HG02763 (cell line): Measurements from ENCODE around the gene GLYATL2.

Source experiments
- ATAC-seq: cut with Tn5 transposase; IDR thresholded peaks from one replicate; pipeline ENCODE4 v1.9.1; 2021; ENCODE audit warnings: mild to moderate bottlenecking, moderate library complexity; ENCODE audit not compliant: unreplicated experiment

The GLYATL2 gene, protein sequence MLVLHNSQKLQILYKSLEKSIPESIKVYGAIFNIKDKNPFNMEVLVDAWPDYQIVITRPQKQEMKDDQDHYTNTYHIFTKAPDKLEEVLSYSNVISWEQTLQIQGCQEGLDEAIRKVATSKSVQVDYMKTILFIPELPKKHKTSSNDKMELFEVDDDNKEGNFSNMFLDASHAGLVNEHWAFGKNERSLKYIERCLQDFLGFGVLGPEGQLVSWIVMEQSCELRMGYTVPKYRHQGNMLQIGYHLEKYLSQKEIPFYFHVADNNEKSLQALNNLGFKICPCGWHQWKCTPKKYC

DNA sequence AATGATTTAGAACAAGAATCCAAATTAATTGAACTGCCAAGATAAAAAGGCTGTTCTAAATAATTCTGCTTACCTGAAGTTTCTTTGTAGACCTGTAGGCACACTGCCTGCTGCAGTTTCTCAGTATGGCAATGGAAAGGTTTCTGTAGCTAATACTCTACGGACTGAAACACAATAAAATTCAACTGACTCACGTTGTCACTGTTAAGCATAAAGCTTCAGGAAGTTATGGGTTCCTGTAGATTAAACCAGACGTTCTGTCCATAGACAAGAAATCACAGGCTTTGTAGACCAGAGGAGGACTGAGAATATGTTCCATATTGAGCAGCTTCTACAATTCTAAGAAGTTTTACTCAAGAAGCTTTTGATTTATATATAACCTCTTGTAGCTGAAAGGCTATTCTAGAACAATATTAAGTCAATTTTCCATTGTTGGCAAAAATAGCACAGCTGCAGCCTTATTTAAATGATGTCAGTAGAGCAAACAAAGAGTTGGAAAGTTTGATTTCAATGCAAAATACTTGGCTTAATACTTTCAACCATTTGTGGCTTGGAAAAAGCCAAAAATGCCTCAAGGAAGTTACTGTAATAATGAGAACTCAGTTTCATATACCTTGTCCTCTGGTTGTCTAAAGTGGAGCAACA lies at the start of gene GLYATL2:
TSS of gene GLYATL2 (minus strand) at position 344 of the 645 bp plus-strand sequence. CDS start 5,092 bp downstream, outside the sequence.
- no peak for ATAC-seq

DNA sequence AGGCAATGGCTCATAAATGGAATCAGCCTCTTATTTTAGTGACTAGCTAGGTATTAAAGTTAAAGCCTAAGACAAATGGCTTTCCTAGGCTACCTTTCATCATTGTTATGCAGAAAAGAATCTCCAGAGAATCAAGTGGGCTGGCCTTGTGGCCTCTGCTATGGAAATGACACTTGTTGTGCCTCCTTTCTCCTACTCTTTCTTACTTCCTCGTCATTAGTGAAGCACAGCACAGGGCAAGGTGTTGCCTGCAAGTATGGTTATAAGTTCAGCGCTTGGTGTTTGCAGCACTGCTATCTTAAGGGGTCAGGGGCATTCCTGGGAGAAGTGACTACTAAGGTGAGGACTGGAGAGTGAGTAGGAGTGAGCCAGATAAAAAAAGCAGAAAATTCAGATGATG lies 49.4 kb upstream of the GLYATL2 start:
- ATAC-seq, result no peak

DNA sequence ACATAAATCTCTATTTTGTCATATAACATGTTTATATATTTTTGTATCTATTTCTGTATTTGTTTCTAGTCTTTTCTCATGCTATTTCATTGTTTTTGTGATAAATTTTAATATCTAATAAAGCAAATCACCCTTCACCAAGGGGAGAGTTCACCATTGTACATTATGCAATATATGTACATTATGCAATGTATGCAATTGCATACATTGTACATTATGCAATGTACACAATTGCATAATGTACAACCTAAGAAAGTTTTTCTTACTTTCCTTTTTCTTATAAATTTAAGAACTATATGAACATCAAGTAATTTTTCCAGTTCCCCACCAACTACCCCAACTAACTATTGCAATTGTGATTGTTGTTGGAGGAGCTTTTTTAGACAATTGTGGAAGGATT lies 44.1 kb upstream of the GLYATL2 start:
- no peak for ATAC-seq

DNA sequence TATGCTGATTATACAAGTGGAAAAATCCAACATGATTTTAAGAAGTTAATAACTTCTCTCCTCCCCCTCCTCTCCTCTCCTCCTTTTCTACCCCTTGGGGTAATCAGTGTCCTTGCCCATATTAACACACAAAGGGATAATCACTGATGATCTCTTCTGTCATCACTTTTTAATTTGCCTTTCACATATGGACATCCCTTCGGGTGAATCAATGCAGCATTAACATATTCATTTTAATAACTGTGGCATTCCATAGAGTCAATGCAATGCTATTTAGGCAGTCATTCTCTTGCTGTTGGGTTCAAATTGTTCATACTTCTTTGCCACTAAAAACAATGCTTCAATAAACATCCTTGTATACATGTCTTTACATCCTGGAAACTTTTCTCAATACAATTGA lies 42.9 kb upstream of the GLYATL2 start:
- no peak for ATAC-seq

DNA sequence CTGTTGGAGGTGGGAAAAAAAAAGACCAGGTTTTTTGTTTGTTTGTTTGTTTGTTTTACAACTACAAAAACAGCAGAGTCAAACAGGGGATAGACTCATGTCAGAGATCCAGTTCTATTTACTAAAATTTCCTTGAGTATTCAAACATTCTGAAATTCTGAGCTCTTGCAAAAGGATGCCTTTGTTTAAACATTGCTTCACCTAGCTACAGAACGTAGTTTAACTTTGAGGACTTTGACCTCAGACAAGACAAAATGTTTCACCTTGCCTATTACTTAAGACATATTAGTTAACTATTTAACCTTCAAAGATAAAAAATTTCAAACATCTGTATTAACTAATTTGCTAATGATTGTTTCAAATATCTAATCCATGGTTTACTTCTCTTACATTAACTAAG lies 36.1 kb upstream of the GLYATL2 start:
- no peak for ATAC-seq

DNA sequence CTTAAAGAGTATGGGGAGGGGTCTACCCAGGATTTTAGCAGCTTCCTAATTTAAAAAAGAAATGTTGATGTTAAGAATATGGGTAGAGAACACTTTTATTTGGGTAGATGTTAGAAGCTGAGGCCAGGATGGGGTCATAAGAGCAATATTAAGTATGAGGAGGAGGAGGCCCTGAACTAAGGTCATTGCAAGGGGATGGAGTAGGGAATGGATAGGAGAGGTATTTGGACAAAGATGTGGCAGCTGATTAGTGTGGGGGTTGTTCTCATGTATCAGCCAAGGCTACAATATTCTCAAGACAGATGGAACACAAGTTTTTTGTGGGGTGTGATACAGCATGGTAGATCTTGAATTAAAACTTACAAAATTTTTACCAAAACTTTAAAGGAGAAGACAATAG lies 35.7 kb upstream of the GLYATL2 start:
- ATAC-seq, result no peak

DNA sequence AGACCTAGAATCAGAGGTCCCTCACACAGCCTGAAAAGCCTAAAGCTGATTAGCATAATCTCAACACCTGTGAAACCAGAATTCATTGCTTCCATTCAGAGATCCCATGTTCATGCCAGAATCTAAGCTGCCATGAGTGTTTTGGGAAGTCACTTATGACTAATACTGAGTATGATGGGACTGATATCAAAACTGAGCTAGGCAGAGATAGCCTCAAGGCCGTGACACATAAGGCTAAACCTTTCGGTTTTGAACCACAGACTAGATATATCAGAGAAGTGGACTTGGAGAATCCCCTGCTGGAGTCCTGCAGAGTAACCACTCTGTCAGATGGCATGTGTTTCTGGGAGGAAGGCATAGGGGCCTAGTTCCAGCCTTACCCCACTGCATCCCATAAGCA lies 23.1 kb upstream of the GLYATL2 start:
- ATAC-seq, result no peak

DNA sequence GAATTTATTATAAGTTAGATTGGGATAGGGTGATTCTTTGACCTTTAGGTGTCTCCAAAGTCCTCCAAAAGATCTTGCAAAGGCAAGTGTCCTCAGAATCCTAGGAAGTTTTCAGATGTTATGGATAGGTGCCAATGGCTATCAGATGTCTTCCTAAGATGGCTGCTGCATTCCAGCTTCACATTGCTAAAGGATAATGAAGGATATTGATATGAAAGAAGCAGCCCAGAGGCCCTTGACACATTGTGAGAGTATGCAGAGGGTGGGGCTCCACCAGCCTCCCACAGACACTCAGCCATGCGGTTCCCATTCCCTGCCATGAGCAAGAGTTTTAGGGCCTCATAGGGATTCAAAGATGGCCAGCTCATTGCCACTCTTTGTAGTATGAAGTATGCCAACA lies 22.3 kb upstream of the GLYATL2 start:
- ATAC-seq, result no peak

DNA sequence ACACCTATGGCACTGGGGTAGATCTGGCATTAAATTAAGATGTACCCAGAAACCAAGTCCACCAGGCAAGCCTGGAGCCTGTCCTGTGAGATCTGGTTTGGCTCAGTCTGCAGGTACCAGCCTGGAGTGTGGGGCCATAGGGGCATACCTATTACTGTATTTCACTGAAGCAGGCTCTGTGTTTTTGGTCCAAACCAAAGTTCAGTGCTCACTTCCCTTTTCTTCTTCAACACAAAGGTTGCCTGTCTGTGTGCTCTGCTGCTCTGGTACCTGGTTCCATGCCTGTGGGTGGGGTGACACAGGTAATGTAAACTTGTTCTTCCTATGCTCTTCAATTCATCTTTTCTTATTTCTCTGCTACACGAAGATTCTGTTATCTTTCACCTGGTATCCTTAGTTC lies 19.8 kb upstream of the GLYATL2 start:
- no peak for ATAC-seq

DNA sequence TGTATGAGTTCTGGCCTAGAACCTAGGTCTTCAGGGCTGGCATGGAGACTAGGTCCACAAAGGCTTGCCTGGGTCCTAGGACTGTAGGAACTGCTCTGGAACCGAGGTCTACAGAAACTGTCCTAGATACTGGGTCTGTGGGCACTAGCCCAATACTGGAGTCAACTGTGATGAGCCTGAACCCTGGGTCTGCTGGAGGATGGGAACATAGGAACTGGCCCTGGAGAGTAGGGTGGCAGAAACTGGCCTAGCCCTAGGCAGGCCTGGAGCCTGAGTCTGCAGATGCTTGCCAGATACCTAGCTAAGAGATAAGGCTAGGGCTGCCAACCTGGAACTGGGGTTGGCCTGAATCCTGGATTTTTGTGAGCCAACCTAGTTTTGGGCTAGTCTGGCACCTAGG lies 19.2 kb upstream of the GLYATL2 start:
- no peak for ATAC-seq

DNA sequence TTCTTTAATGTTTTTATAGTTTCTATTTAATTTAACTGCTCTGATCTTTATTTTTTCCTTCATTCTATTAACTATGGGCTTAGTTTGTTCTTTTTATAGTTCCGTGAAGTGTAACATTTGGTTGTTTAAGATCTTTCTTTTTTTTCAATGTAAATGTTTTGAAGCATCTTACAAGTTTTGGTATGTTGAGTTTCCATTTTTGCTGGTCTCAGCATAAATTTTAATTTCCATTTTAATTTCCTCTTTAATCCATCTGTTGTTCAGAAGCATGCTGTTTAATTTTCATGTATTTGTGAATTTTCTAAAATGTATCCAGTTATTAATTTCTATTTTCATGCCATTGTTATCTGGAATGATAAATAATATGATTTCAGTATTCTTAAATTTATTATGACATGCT lies 17.0 kb upstream of the GLYATL2 start:
- no peak for ATAC-seq

DNA sequence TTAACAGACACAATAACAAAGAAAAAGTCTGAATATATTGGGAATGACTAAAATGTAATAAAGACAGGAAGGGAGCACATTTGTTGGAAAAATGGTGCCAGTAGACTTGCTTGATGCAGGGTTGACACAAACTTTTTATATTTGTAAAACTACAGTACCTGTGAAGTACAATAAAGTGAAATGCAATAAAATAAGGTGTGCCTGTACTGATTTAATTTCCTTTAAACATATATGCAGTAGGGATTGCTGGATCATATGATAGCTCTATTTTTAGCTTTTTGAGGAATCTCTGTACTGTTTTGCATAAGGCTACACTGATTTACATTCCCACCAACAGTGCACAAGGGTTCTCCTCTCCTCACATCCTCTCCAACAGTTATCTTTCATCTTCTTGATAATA lies 12.3 kb upstream of the GLYATL2 start:
- no peak for ATAC-seq

DNA sequence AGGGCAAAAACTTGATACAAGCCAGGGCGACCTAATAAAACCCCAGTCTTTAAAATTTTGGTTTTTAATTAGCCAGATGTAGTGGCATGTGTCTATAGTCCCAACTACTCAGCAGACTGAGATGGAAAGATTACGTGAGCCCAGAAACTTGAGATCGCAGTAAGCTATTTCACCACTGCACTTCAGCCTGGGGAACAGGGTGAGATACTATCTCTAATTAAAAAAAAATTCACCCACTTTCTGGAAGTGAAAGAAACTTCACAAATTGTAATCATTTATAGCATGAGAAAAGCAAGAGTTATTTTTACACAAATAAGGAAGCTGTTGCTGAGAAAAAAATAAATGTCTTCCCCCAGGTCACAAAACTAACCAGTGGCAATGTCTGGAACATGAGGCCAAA lies 882 bp upstream of the GLYATL2 start:
- ATAC-seq, result no peak

DNA sequence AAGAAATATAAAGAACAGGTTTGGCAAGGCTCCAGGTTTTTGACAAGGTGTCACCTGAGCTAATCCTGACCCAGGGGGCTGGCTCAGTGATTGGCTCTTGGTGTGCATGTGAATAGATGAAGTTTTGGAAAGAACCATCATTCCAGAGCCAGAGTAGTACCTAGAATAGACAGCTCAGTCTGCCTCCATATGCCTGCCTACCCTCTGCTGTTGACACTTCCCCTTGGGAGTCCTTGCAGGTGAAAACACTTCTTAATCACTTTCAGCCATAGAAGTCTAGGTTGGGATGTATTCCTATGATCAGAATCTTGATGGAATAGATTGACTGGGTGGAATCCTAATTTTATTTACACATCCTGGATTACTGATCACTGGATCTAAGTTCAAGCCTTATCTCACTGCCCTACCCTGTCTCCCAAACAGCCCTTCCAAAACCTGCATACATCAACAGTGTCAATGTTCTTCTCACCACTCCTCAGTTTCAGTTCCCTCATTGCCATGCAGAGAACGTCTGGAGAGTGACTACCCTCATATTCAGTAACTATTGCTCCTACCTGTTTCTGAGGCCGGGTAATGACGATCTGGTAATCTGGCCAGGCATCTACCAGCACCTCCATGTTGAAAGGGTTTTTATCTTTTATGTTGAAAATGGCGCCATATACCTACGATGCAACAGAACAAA lies 6.7 kb downstream of the GLYATL2 start:
- ATAC-seq, result no peak

DNA sequence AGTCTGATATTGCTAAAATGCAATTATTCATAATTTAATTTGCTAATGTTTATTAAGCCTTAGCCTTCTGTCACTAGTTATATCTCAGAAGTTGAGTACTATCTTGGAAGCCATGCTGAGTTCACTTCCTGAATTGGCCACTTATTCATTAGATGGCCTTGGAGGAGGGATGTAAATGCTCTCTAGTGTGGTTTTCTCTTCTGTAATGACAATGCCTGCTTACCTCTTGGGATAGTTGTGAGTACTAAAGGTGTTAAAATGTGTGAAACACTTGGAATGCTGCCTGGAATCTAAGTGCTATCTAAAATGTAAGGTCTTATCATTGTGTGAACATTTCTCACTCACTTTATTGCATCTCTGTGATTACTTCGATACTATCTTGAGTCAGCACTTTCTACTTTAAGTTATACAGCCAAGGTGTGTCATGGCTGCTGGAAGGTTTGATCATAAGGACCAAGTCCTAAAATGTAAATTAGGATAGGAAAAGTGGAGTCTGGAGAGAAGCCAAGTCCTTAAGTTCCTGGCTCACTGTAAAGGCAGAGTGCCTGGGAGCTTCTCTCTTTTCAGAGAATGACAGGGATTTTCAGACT lies 12.4 kb downstream of the GLYATL2 start:
- no peak for ATAC-seq

DNA sequence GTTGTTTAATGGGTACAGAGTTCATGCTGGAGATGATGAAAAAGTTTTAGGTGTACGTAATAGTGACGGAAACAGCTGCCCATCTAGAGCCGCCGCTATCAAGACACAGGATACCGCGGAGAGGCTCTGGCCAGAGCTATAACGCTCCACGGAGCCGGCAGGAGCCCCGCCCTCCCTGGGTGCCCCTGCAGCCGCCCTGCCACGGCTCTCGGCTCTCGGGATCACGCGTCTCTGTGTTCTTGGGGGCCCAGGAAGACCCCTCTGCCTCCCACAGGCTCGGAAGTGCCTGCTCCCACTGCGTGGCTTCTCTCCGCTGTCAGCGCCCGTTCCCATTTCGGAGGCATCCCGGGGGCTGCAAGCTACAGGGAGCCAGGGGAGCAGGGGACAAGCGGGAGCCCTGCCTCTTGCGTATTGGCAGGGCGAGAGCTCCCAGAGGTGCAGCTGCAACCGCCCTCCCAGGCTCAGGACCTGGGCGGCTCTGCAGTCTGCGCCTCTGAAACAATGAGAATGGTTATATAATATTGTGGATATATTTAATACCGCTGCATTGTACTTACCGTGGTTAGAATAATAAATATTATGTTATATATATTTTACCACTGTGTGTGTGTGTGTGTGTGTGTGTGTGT lies 13.7 kb downstream of the GLYATL2 start:
- ATAC-seq, result no peak

DNA sequence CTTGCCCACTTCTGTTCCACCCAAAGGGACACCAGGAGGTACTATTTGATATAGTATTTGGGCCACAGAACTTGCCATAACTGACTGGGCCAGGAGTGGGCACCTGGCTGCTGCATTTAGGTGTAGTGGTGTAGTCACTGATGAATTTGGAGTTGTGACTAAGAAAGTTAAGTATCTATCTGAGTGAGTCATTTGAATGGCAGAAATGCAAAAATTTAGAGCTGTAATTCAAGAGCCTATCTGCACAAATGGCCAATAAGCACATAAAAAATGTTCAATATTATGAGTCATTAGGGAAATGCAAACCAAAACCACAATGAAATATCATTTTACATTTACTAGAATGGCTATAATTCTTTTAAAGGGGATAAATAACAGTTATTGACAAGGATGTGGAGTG lies 14.7 kb downstream of the GLYATL2 start:
- no peak for ATAC-seq

DNA sequence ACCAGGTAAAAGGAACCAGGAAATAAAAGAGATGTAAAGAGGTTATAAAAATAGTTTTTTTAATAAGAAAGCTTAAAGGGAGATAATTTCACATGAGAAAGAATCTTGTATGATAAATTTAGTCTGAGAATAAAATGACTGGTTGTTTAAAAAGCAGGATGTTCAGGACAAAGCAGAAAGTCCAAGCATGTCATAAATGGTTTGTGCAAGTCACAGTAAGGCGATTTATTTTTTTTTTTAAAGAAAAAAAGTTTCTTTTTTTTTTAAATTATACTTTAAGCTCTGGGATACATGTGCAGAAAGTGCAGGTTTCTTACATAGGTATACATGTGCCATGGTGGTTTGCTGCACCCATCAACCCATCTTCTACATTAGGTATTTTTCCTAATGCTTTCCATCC lies 30.8 kb downstream of the GLYATL2 start:
- ATAC-seq, result no peak

DNA sequence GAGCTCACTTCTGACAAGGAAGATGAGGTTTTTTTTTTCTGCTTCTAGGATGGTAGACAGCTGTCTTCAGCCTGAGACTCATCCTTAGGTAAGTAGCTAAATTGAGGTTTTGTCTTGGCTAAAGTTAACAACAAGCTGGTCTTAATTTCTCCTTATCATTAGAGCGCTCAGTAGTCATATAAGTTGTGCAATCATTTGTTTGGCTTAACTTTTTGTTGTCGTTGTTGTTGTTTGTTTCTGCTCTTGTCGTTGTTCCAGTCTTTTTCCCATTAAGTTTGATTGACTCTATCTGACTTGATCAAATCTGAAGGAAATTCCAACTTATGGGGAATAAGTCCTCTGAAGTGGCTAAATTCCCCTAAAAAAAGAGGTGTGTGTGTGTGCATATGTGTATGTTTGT lies 33.0 kb downstream of the GLYATL2 start:
- no peak for ATAC-seq

DNA sequence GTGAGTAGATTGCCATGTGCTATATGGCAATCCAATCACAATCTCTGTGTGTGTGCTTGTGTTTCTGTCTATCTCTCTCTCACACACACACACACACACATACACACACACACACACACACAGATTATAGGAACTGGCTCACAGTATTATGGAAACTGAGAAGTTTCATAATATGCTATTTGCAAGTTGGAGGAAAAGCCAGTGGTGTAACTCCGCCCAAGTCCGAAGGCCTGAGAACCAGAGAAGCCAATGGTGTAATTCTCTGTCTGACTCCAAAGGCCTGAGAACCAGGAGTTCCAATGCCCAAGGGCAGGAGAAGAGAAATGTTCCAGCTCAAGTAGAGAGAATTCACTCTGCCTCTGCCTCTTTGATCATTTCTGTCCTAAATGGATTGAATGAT lies 37.2 kb downstream of the GLYATL2 start:
- no peak for ATAC-seq

DNA sequence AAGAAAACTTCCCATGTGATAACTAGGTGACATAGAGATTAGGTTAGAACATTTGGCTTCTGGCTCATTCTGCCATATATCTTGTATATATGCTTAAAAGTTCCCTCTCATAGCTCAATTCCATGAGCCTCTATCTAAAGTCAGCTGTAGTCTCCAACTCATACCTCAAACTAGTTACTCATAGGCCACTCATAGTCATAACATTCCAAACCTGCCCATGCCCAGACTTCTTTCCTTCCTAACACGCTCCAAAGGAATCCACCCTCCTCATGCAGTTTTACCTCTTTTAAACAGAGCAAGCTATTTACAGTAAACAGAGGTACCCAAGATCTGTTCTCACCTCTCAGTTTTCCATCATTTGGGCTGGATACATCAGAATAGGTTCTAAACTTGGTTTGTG lies 39.4 kb downstream of the GLYATL2 start:
- no peak for ATAC-seq
